H1 (cell line): Measurements from ENCODE around the gene SYNDIG1. TPM values are rescaled to one million over a fixed set of nuclear protein-coding genes. Genes with fewer than 3 reads are reported as not detected.

ENCODE experiments used
- CTCF ChIA-PET: fragments of 300-600 bp; sonication (Branson Sonifier 250); formaldehyde crosslinking; loops from one replicate; lab custom pipeline; 2021; ENCODE audit not compliant: partially characterized antibody; lab: Charles Lee
- POLR2A ChIA-PET: fragments of 300-600 bp; sonication (Branson Sonifier 250); formaldehyde crosslinking; loops from one replicate; lab custom pipeline; 2021; ENCODE audit warnings: inconsistent platforms; ENCODE audit not compliant: partially characterized antibody; lab: Charles Lee
- DNase-seq, 2 experiments: peaks; one replicate each; pipeline versions ENCODE4 v3.0.0 to v3.0.0-alpha.2; 2010 to 2022; ENCODE audit warnings: low spot score in 2 of 2, low read depth in 1 of 2, mixed read lengths in 1 of 2
- FAIRE-seq: peaks from 2 replicates; lab custom pipeline; 2011; peaks lifted over from hg19 to GRCh38; lab: Jason Lieb, UNC
- H2AFZ ChIP-seq: 2 replicates; pipeline ENCODE4 v1.8.1; 2012; ENCODE audit warnings: low read length, inconsistent platforms
- H2AK5ac ChIP-seq: 2 replicates; pipeline ENCODE4 v1.6.1; 2013; ENCODE audit warnings: low read depth, low read length
- H2BK120ac ChIP-seq: replicated peaks from 2 replicates; pipeline ENCODE3; 2013; ENCODE audit warnings: low read depth, low read length, inconsistent platforms
- H2BK12ac ChIP-seq: 2 replicates; pipeline ENCODE4 v1.6.1; 2013; ENCODE audit warnings: low read depth, low read length
- H2BK15ac ChIP-seq: 2 replicates; pipeline ENCODE4 v1.6.1; 2013; ENCODE audit warnings: low read length
- H2BK20ac ChIP-seq: 2 replicates; pipeline ENCODE4 v1.6.1; 2013; ENCODE audit warnings: low read length
- H2BK5ac ChIP-seq: 2 replicates; pipeline ENCODE4 v1.6.1; 2013; ENCODE audit warnings: low read depth, low read length
- H3K14ac ChIP-seq: 2 replicates; pipeline ENCODE4 v1.6.1; 2013; ENCODE audit warnings: inconsistent platforms; ENCODE audit not compliant: insufficient read length
- H3K18ac ChIP-seq: 2 replicates; pipeline ENCODE4 v1.6.1; 2013; ENCODE audit warnings: low read length; ENCODE audit errors: extremely low read depth
- H3K23ac ChIP-seq: 2 replicates; pipeline ENCODE4 v1.6.1; 2013; ENCODE audit warnings: inconsistent platforms; ENCODE audit not compliant: insufficient read length
- H3K23me2 ChIP-seq: 2 replicates; pipeline ENCODE4 v1.6.1; 2013; ENCODE audit warnings: low read depth, low read length
- H3K27ac ChIP-seq: 2 replicates; pipeline ENCODE4 v1.6.1; 2011; ENCODE audit warnings: low read depth, low read length, inconsistent platforms
- H3K27me3 ChIP-seq, 4 experiments: replicated peaks in 1 of 4; 1 replicate in 1 of 4; 2 replicates in 3 of 4; pipeline versions ENCODE4 v1.6.1 to v1.8.1; 2011 to 2013; ENCODE audit warnings: low read length in 3 of 4, mild to moderate bottlenecking in 3 of 4, inconsistent platforms in 2 of 4, mixed read lengths in 2 of 4, moderate library complexity in 1 of 4; ENCODE audit not compliant: control insufficient read depth in 3 of 4, insufficient read depth in 3 of 4; ENCODE audit errors: extremely low read depth in 1 of 4
- H3K36me3 ChIP-seq, 4 experiments: 2 replicates each; pipeline versions ENCODE4 v1.6.1 to v1.8.1; 2011 to 2013; ENCODE audit warnings: mild to moderate bottlenecking in 4 of 4, low read length in 3 of 4, moderate library complexity in 2 of 4, control low read depth in 1 of 4, inconsistent platforms in 1 of 4; ENCODE audit not compliant: insufficient read depth in 4 of 4, control insufficient read depth in 2 of 4
- H3K4ac ChIP-seq: replicated peaks from 2 replicates; pipeline ENCODE3; 2013; ENCODE audit warnings: low read length, low read depth, mixed read lengths, inconsistent platforms; ENCODE audit not compliant: insufficient read length
- H3K4me1 ChIP-seq, 4 experiments: replicated peaks in 1 of 4; 1 replicate in 1 of 4; 2 replicates in 3 of 4; pipeline versions ENCODE4 v1.6.1 to v1.8.1; 2011 to 2013; ENCODE audit warnings: low read length in 3 of 4, inconsistent platforms in 2 of 4, mixed read lengths in 1 of 4; ENCODE audit not compliant: insufficient read depth in 4 of 4, control insufficient read depth in 3 of 4
- H3K4me2 ChIP-seq, 2 experiments: 2 replicates each; pipeline versions ENCODE4 v1.6.1 to v1.8.1; 2011 to 2013; ENCODE audit warnings: low read depth in 2 of 2, low read length in 2 of 2, control low read depth in 1 of 2, inconsistent platforms in 1 of 2, mild to moderate bottlenecking in 1 of 2; ENCODE audit not compliant: insufficient read depth in 1 of 2
- H3K4me3 ChIP-seq, 4 experiments: fragments of 200-600, 300-600 bp in 1 of 4; sonication (generic), shearing (Covaris generic), sonication (Bioruptor Twin) in 1 of 4; 2 replicates each; pipeline versions ENCODE4 v1.5.1 to v1.8.1; 2011 to 2016; ENCODE audit warnings: low read length in 4 of 4, low read depth in 3 of 4, control low read depth in 2 of 4, inconsistent platforms in 2 of 4, mild to moderate bottlenecking in 2 of 4, mixed read lengths in 1 of 4, moderate library complexity in 1 of 4; ENCODE audit not compliant: insufficient read depth in 2 of 4; ENCODE audit errors: extremely low read depth in 1 of 4
- H3K56ac ChIP-seq: replicated peaks from 2 replicates; pipeline ENCODE3; 2013; ENCODE audit warnings: low read depth, mild to moderate bottlenecking, mixed read lengths, low read length, inconsistent platforms; ENCODE audit not compliant: insufficient read length
- H3K79me1 ChIP-seq: 2 replicates; pipeline ENCODE4 v1.6.1; 2013; ENCODE audit warnings: low read depth, low read length, control low read depth
- H3K79me2 ChIP-seq, 2 experiments: 2 replicates each; pipeline versions ENCODE4 v1.6.1 to v1.8.1; 2012 to 2013; ENCODE audit warnings: low read length in 2 of 2, mild to moderate bottlenecking in 2 of 2, inconsistent platforms in 1 of 2; ENCODE audit not compliant: insufficient read depth in 2 of 2, control insufficient read depth in 1 of 2
- H3K9ac ChIP-seq, 4 experiments: replicated peaks in 1 of 4; 1 replicate in 1 of 4; 2 replicates in 3 of 4; pipeline versions ENCODE4 v1.6.1 to v1.8.1; 2011 to 2013; ENCODE audit warnings: low read depth in 3 of 4, low read length in 3 of 4, control low read depth in 2 of 4, mild to moderate bottlenecking in 2 of 4, moderate library complexity in 2 of 4, inconsistent platforms in 1 of 4; ENCODE audit errors: extremely low read depth in 1 of 4
- H3K9me3 ChIP-seq, 2 experiments: 2 replicates each; pipeline versions ENCODE4 v1.6.1 to v1.8.1; 2012 to 2013; ENCODE audit warnings: mild to moderate bottlenecking in 2 of 2, moderate library complexity in 2 of 2, control low read depth in 1 of 2, inconsistent platforms in 1 of 2, low read depth in 1 of 2, low read length in 1 of 2, mixed read lengths in 1 of 2; ENCODE audit not compliant: insufficient read depth in 2 of 2
- H4K20me1 ChIP-seq, 2 experiments: replicated peaks in 1 of 2; 2 replicates each; pipeline versions ENCODE3 to v1.8.1; 2011 to 2013; ENCODE audit warnings: inconsistent platforms in 2 of 2, low read length in 2 of 2, mild to moderate bottlenecking in 1 of 2; ENCODE audit not compliant: insufficient read depth in 2 of 2, control insufficient read depth in 1 of 2
- H4K5ac ChIP-seq: 2 replicates; pipeline ENCODE4 v1.6.1; 2013; ENCODE audit warnings: low read length, low read depth, mixed read lengths, inconsistent platforms; ENCODE audit not compliant: insufficient read length
- H4K8ac ChIP-seq: 2 replicates; pipeline ENCODE4 v1.8.0; 2013; ENCODE audit warnings: mild to moderate bottlenecking, moderate library complexity, low read length, inconsistent platforms; ENCODE audit not compliant: insufficient read depth; ENCODE audit errors: extremely low read depth
- H4K91ac ChIP-seq: replicated peaks from 2 replicates; pipeline ENCODE3; 2013; ENCODE audit warnings: low read length, mixed read lengths, inconsistent platforms; ENCODE audit not compliant: insufficient read length
- CREB1 ChIP-seq: IDR thresholded peaks from 2 replicates; pipeline ENCODE4 v1.6.1; 2012; ENCODE audit warnings: inconsistent platforms
- CTBP2 ChIP-seq: IDR thresholded peaks from 2 replicates; pipeline ENCODE4 v1.7.0; 2011; ENCODE audit warnings: borderline replicate concordance, mild to moderate bottlenecking, moderate library complexity, mixed read lengths, low read length; ENCODE audit not compliant: insufficient read depth, insufficient read length
- JUND ChIP-seq: IDR thresholded peaks from 2 replicates; pipeline ENCODE4 v1.6.1; 2011; ENCODE audit warnings: mild to moderate bottlenecking, improper control_type of control experiment, low read length
- PHF8 ChIP-seq: fragments of 200-600 bp; sonication (generic); conservative IDR thresholded peaks from 2 replicates; pipeline ENCODE4 v1.7.1; 2012; ENCODE audit warnings: low read depth, mild to moderate bottlenecking, inconsistent platforms, low read length, moderate library complexity
- RBBP5 ChIP-seq: IDR thresholded peaks from 2 replicates; pipeline ENCODE4 v1.7.1; 2012; ENCODE audit warnings: low read depth, mild to moderate bottlenecking, inconsistent platforms, low read length, moderate library complexity, borderline replicate concordance
- SIRT6 ChIP-seq: IDR thresholded peaks from one replicate; pipeline ENCODE4 v1.7.1; 2012; ENCODE audit warnings: low read length, inconsistent platforms
- SIX5 ChIP-seq: IDR thresholded peaks from 2 replicates; pipeline ENCODE4 v1.6.1; 2011; ENCODE audit warnings: mild to moderate bottlenecking, low read depth, low read length
- TBP ChIP-seq: IDR thresholded peaks from 2 replicates; pipeline ENCODE4 v1.6.1; 2011; ENCODE audit warnings: low read depth, low read length, improper control_type of control experiment
- WGBS, 2 experiments: shearing (Covaris generic) in 1 of 2; methylation state at CpG; one replicate each; pipeline versions ENCODE4 v1.1.6 to v1.1.7; 2013 to 2015; ENCODE audit warnings: low lambda C conversion rate in 2 of 2, mixed read lengths in 2 of 2, inconsistent platforms in 1 of 2, low coverage in 1 of 2, missing lambda C conversion rate in 1 of 2; ENCODE audit not compliant: insufficient replicate concordance in 2 of 2, insufficient coverage in 1 of 2, insufficient read length in 1 of 2; ENCODE audit errors: extremely low coverage in 1 of 2, missing lambda C conversion rate in 1 of 2; 5-methylcytosine and 5-hydroxymethylcytosine counted together
- polyA plus RNA-seq, 7 experiments: library from polyadenylated mRNA; depleted of rRNA in 3 of 7; stranded (reverse) in 5 of 7; unstranded in 2 of 7; fragments of >200 nt in 5 of 7; fragments of 200-250 nt in 2 of 7; gene quantifications; 1 replicate in 5 of 7; 2 replicates in 1 of 7; 4 replicates in 1 of 7; pipeline versions ENCODE4 v1.2.1 to v1.2.3, GENCODE V29; 2011 to 2013; ENCODE audit warnings: missing spikeins in 2 of 7, mixed read lengths in 2 of 7
- total RNA-seq: library from RNA; stranded (reverse); fragmentation: NEBNext Ultra II Directional; extraction: Animal tissue kit (Norgen Biotek cat#: 25700); gene quantifications from 2 replicates; pipeline ENCODE4 v1.2.1, GENCODE V29; 2021
- TF ChIP-seq, protein P1 (sequence below): IDR thresholded peaks from 2 replicates; pipeline ENCODE4 v1.6.1; 2012; ENCODE audit warnings: low read length, inconsistent platforms

The SYNDIG1 gene
- total and polyA plus RNA-seq, 2 of the 8 experiments (the other 6 are each of a cell fraction or from before 2014, with no cell fraction given) = 6.5 to 7.8 TPM

GRCh38 chr20:24436160-24436559 lies 33.3 kb upstream of the SYNDIG1 start:
- Histone ChIP-seq H3K27me3 (no peaks in the 10 kb centered on the region), H2BK120ac (no peak overlapping the region), H3K4me1 (no peaks in the 10 kb centered on the region), H2AK5ac (no peak overlapping the region), H4K20me1 (no peaks in the 10 kb centered on the region), H3K79me1 (no peaks in the 10 kb centered on the region), H3K4me3 (no peak overlapping the region), H3K27ac (no peak overlapping the region), H3K9me3 (no peaks in the 10 kb centered on the region), H3K9ac (no peak overlapping the region), H3K18ac (no peak overlapping the region), H3K23me2 (peaks cover 5% of the 10 kb centered on the region; the same call in 1 of the 2 replicates), H3K79me2 (no peaks in the 10 kb centered on the region), H4K91ac (no peak overlapping the region), H4K5ac (no peak overlapping the region), H2BK12ac (no peak overlapping the region), H3K14ac (no peak overlapping the region), H3K56ac (no peak overlapping the region), H3K36me3 (no peaks in the 10 kb centered on the region), H3K23ac (no peak overlapping the region), H2BK5ac (no peak overlapping the region), H2AFZ (no peak overlapping the region), H2BK15ac (no peak overlapping the region), H3K4me2 (no peak overlapping the region), H3K4ac (no peak overlapping the region), H2BK20ac (no peak overlapping the region), H4K8ac (no peak overlapping the region)
- ChIA-PET POLR2A (no interaction called here), CTCF (no interaction called here)
- 90% methylated on average over 2 of the region's 2 CpGs; no CpG with 5 or more reads in 1 of the 2 experiments for WGBS, 2 experiments
- FAIRE-seq (no peak), DNase-seq (no peak)
- no peak for TF ChIP-seq CTBP2
- TF ChIP-seq JUND = no peak
- TF ChIP-seq CREB1 = no peak
- TF ChIP-seq, protein P1, sequence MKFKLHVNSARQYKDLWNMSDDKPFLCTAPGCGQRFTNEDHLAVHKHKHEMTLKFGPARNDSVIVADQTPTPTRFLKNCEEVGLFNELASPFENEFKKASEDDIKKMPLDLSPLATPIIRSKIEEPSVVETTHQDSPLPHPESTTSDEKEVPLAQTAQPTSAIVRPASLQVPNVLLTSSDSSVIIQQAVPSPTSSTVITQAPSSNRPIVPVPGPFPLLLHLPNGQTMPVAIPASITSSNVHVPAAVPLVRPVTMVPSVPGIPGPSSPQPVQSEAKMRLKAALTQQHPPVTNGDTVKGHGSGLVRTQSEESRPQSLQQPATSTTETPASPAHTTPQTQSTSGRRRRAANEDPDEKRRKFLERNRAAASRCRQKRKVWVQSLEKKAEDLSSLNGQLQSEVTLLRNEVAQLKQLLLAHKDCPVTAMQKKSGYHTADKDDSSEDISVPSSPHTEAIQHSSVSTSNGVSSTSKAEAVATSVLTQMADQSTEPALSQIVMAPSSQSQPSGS = no peak
- no peak for TF ChIP-seq PHF8
- no peak for TF ChIP-seq RBBP5
- TF ChIP-seq TBP = no peak
- no peak for TF ChIP-seq SIRT6
- no peak for TF ChIP-seq SIX5
